Testis (tissue), 3 donors: ENCODE data around the gene KCNAB3. TPM values are rescaled to one million over a fixed set of nuclear protein-coding genes. Genes with fewer than 3 reads are reported as not detected.

Experiments
- DNase-seq: peaks from one replicate; pipeline ENCODE4 v3.0.0-alpha.2; 2019
- H3K27ac ChIP-seq, 2 donors: fragments of 200-600 bp; sonication (generic); one replicate each; pipeline ENCODE4 v1.5.1; 2019
- H3K27me3 ChIP-seq: fragments of 200-600 bp; sonication (generic); one replicate; pipeline ENCODE4 v1.5.1; 2019
- H3K36me3 ChIP-seq: fragments of 200-600 bp; sonication (generic); one replicate; pipeline ENCODE4 v1.5.1; 2017; ENCODE audit warnings: low read depth; ENCODE audit errors: missing control alignments
- H3K4me1 ChIP-seq: fragments of 200-600 bp; sonication (generic); one replicate; pipeline ENCODE4 v1.5.1; 2019
- H3K4me3 ChIP-seq, 2 donors: fragments of 200-600 bp; sonication (generic); one replicate each; pipeline ENCODE4 v1.5.1; 2017 to 2019
- H3K9me3 ChIP-seq: fragments of 200-600 bp; sonication (generic); one replicate; pipeline ENCODE4 v1.5.1; 2017
- POLR2A ChIP-seq: fragments of 450-650 bp; IDR thresholded peaks from one replicate; pipeline ENCODE4 v1.6.1; 2017; ENCODE audit warnings: antibody characterized with exemption, mild to moderate bottlenecking, moderate library complexity
- WGBS, 2 donors: methylation state at CpG; one replicate each; pipeline ENCODE4 v1.1.5; 2018; 5-methylcytosine and 5-hydroxymethylcytosine counted together
- intact Hi-C: fragments of 100-400 bp; cut with DNase I; formaldehyde crosslinking; loops from one replicate; pipeline ENCODE4 v1.15.1; 2023; ENCODE audit warnings: low total_unique reads
- polyA plus RNA-seq: library from polyadenylated mRNA; stranded (reverse); fragments of 350-450 nt; fragmentation: Illumina TruSeq; extraction: RNeasy Lipid Tissue Mini Kit (QIAGEN cat#74804); gene quantifications from one replicate; pipeline ENCODE4 v1.2.3, GENCODE V29; 2014; ENCODE audit warnings: low read depth, low replicate concordance; ENCODE audit not compliant: insufficient read depth
- total RNA-seq, 2 donors: library from RNA; depleted of rRNA; stranded (reverse); fragments of >200 nt; gene quantifications; one replicate each; pipeline ENCODE4 v1.2.3, GENCODE V29; 2016
- TF ChIP-seq, protein P1 (sequence below), 3 experiments: fragments of 450-650 bp in 2 of 3; fragments of 200-600 bp in 1 of 3; sonication (generic) in 1 of 3; IDR thresholded peaks; one replicate each; pipeline ENCODE4 v1.5.1; 2016 to 2019; ENCODE audit warnings: antibody characterized with exemption in 3 of 3, mild to moderate bottlenecking in 2 of 3, moderate library complexity in 1 of 3

KCNAB3 gene
- total and polyA plus RNA-seq, 3 donors from 2014 or later: 3.3 to 5.2 (median 4.3) TPM

DNA sequence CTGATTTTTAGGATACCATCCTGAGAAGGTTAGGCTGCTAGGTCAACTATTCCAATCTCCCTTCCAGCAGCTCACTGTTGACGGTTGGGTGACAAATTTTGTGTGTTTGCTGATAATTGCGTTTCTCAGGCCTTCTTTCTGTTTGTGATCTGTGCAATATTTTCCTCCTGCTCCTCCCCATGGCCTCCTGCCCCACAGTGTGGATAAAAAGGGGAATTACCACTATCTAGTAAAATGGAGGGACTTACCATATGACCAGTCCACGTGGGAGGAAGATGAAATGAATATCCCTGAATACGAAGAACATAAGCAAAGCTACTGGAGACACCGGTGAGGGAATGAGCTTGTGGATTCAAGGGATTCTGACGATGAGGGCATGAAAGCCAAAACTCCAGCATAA, 31.9 kb downstream of the KCNAB3 start:
- H3K4me3 ChIP-seq: no peak overlapping the region
- WGBS, 2 donors: 45 to 57% methylated on average over 6 of the region's 6 CpGs
- peaks cover 3% of the 10 kb centered on the region for H3K4me1 ChIP-seq
- no peak overlapping the region for H3K27ac ChIP-seq
- intact Hi-C loops: no loop called here
- DNase-seq: no peak
- no peaks in the 10 kb centered on the region for H3K27me3 ChIP-seq
- no peaks in the 10 kb centered on the region for H3K9me3 ChIP-seq
- H3K36me3 ChIP-seq: no peaks in the 10 kb centered on the region
- TF ChIP-seq, protein P1, sequence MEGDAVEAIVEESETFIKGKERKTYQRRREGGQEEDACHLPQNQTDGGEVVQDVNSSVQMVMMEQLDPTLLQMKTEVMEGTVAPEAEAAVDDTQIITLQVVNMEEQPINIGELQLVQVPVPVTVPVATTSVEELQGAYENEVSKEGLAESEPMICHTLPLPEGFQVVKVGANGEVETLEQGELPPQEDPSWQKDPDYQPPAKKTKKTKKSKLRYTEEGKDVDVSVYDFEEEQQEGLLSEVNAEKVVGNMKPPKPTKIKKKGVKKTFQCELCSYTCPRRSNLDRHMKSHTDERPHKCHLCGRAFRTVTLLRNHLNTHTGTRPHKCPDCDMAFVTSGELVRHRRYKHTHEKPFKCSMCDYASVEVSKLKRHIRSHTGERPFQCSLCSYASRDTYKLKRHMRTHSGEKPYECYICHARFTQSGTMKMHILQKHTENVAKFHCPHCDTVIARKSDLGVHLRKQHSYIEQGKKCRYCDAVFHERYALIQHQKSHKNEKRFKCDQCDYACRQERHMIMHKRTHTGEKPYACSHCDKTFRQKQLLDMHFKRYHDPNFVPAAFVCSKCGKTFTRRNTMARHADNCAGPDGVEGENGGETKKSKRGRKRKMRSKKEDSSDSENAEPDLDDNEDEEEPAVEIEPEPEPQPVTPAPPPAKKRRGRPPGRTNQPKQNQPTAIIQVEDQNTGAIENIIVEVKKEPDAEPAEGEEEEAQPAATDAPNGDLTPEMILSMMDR (IDR thresholded peaks at IDR 0.05): peak; percentile 34 to 71 (median 71)
- no peak for TF ChIP-seq POLR2A

- no peak for DNase-seq
- intact Hi-C loops: no loop called here
- WGBS, 2 donors: 91% methylated on average over 13 of the region's 13 CpGs
These were observed 32.6 kb downstream of the KCNAB3 start for GRCh38 chr17:7897090-7897489.

GRCh38 chr17:7894866-7895265, 34.8 kb downstream of the KCNAB3 start:
- Histone ChIP-seq H3K4me1 (peaks cover 4% of the 10 kb centered on the region), H3K36me3 (no peaks in the 10 kb centered on the region), H3K9me3 (no peaks in the 10 kb centered on the region), H3K27ac (no peak overlapping the region), H3K4me3 (no peak overlapping the region), H3K27me3 (no peaks in the 10 kb centered on the region)
- no peak for DNase-seq
- TF ChIP-seq, protein P1 (IDR thresholded peaks at IDR 0.05): no peak
- TF ChIP-seq POLR2A: no peak
- intact Hi-C loops: no loop called here
- WGBS, 2 donors: 80 to 92% methylated on average over 8 of the region's 8 CpGs

More at GRCh38 chr17:7897090-7897489, 32.6 kb downstream of the KCNAB3 start:
- H3K27ac ChIP-seq: no peak overlapping the region
- H3K4me1 ChIP-seq: peaks cover 3% of the 10 kb centered on the region
- TF ChIP-seq, protein P1 (IDR thresholded peaks at IDR 0.05): no peak
- TF ChIP-seq POLR2A: no peak
- H3K27me3 ChIP-seq: no peaks in the 10 kb centered on the region
- no peak overlapping the region for H3K4me3 ChIP-seq
- no peaks in the 10 kb centered on the region for H3K36me3 ChIP-seq
- no peaks in the 10 kb centered on the region for H3K9me3 ChIP-seq

- no peak for DNase-seq
- intact Hi-C loops: no loop called here
These were observed 35.4 kb downstream of the KCNAB3 start for GRCh38 chr17:7894226-7894625.

More at GRCh38 chr17:7894226-7894625, 35.4 kb downstream of the KCNAB3 start:
- Histone ChIP-seq H3K36me3 (no peaks in the 10 kb centered on the region), H3K4me3 (no peak overlapping the region), H3K9me3 (no peaks in the 10 kb centered on the region), H3K27ac (no peak overlapping the region), H3K27me3 (no peaks in the 10 kb centered on the region), H3K4me1 (peaks cover 10% of the 10 kb centered on the region)
- TF ChIP-seq POLR2A: no peak
- TF ChIP-seq, protein P1 (IDR thresholded peaks at IDR 0.05): no peak
- WGBS, 2 donors: 91 to 95% methylated on average over 9 of the region's 9 CpGs
